ENCODE data around the gene TCHHL1. TPM values are rescaled to one million over a fixed set of nuclear protein-coding genes. Genes with fewer than 3 reads are reported as not detected.

Gene TCHHL1
- total RNA-seq (2012; rRNA removed), result not detected in 2 replicates

GRCh38 chr1:152089014-152089674 is at the start of gene TCHHL1:
TCHHL1 (minus strand) TSS chr1:152089064; CDS start chr1:152088143, 921 bp downstream.
- no peaks in the 10 kb centered on the region for H3K4me1 ChIP-seq (ENCODE audit: control insufficient read depth, insufficient read depth, low read length)
- no peaks in the 10 kb centered on the region for H3K9me3 ChIP-seq (replicated peaks; ENCODE audit: low read length)
- H3K4me2 ChIP-seq (ENCODE audit: low read length), result no peak within 1 kb of the TSS
- peaks cover 48% of the 10 kb centered on the region for H3K27me3 ChIP-seq (ENCODE audit: control insufficient read depth, insufficient read depth, low read length)
- no peaks in the 10 kb centered on the region for H3K36me3 ChIP-seq (ENCODE audit: insufficient read depth, low read length)
- no peak within 1 kb of the TSS for H3K4me3 ChIP-seq (ENCODE audit: low read length)
- no peak within 1 kb of the TSS for H3K9ac ChIP-seq (ENCODE audit: low read depth, low read length)

- H3K4me1 ChIP-seq (ENCODE audit: control insufficient read depth, insufficient read depth, low read length), result no peaks in the 10 kb centered on the region
- H3K9ac ChIP-seq (ENCODE audit: low read depth, low read length), result no peak overlapping the region
- no peak overlapping the region for H3K4me3 ChIP-seq (ENCODE audit: low read length)
- H3K4me2 ChIP-seq (ENCODE audit: low read length), result no peak overlapping the region
- no peaks in the 10 kb centered on the region for H3K9me3 ChIP-seq (replicated peaks; ENCODE audit: low read length)
- peaks cover 46% of the 10 kb centered on the region for H3K27me3 ChIP-seq (ENCODE audit: control insufficient read depth, insufficient read depth, low read length)
- H3K36me3 ChIP-seq (ENCODE audit: insufficient read depth, low read length), result no peaks in the 10 kb centered on the region
These were observed 48.4 kb upstream of the TCHHL1 start for GRCh38 chr1:152137215-152137614.

GRCh38 chr1:152130186-152130585 is 41.3 kb upstream of the TCHHL1 start:
- Histone ChIP-seq H3K9ac (ENCODE audit: low read depth, low read length) (no peak overlapping the region), H3K4me3 (ENCODE audit: low read length) (no peak overlapping the region), H3K4me1 (ENCODE audit: control insufficient read depth, insufficient read depth, low read length) (no peaks in the 10 kb centered on the region), H3K36me3 (ENCODE audit: insufficient read depth, low read length) (no peaks in the 10 kb centered on the region), H3K4me2 (ENCODE audit: low read length) (no peak overlapping the region), H3K9me3 (replicated peaks; ENCODE audit: low read length) (no peaks in the 10 kb centered on the region), H3K27me3 (ENCODE audit: control insufficient read depth, insufficient read depth, low read length) (peaks cover 46% of the 10 kb centered on the region)

GRCh38 chr1:152127673-152128072 is 38.8 kb upstream of the TCHHL1 start:
- Histone ChIP-seq H3K9ac (ENCODE audit: low read depth, low read length) (no peak overlapping the region), H3K4me1 (ENCODE audit: control insufficient read depth, insufficient read depth, low read length) (no peaks in the 10 kb centered on the region), H3K4me3 (ENCODE audit: low read length) (no peak overlapping the region), H3K9me3 (replicated peaks; ENCODE audit: low read length) (no peaks in the 10 kb centered on the region), H3K4me2 (ENCODE audit: low read length) (no peak overlapping the region), H3K27me3 (ENCODE audit: control insufficient read depth, insufficient read depth, low read length) (peaks cover 46% of the 10 kb centered on the region), H3K36me3 (ENCODE audit: insufficient read depth, low read length) (no peaks in the 10 kb centered on the region)

GRCh38 chr1:152125834-152126443 is 37.1 kb upstream of the TCHHL1 start:
- Histone ChIP-seq H3K27me3 (ENCODE audit: control insufficient read depth, insufficient read depth, low read length) (peaks cover 54% of the 10 kb centered on the region), H3K9me3 (replicated peaks; ENCODE audit: low read length) (no peaks in the 10 kb centered on the region), H3K4me2 (ENCODE audit: low read length) (no peak overlapping the region), H3K4me1 (ENCODE audit: control insufficient read depth, insufficient read depth, low read length) (no peaks in the 10 kb centered on the region), H3K36me3 (ENCODE audit: insufficient read depth, low read length) (no peaks in the 10 kb centered on the region), H3K9ac (ENCODE audit: low read depth, low read length) (no peak overlapping the region), H3K4me3 (ENCODE audit: low read length) (no peak overlapping the region)

- Histone ChIP-seq H3K4me3 (ENCODE audit: low read length) (no peak overlapping the region), H3K9me3 (replicated peaks; ENCODE audit: low read length) (no peaks in the 10 kb centered on the region), H3K4me1 (ENCODE audit: control insufficient read depth, insufficient read depth, low read length) (no peaks in the 10 kb centered on the region), H3K36me3 (ENCODE audit: insufficient read depth, low read length) (no peaks in the 10 kb centered on the region), H3K9ac (ENCODE audit: low read depth, low read length) (no peak overlapping the region), H3K27me3 (ENCODE audit: control insufficient read depth, insufficient read depth, low read length) (peaks cover 80% of the 10 kb centered on the region), H3K4me2 (ENCODE audit: low read length) (no peak overlapping the region)
These were observed 30.1 kb upstream of the TCHHL1 start for GRCh38 chr1:152118915-152119314.

- Histone ChIP-seq H3K4me2 (ENCODE audit: low read length) (no peak within 1 kb of the TSS), H3K9ac (ENCODE audit: low read depth, low read length) (no peak within 1 kb of the TSS), H3K27me3 (ENCODE audit: control insufficient read depth, insufficient read depth, low read length) (peaks cover 86% of the 10 kb centered on the region), H3K9me3 (replicated peaks; ENCODE audit: low read length) (no peaks in the 10 kb centered on the region), H3K36me3 (ENCODE audit: insufficient read depth, low read length) (no peaks in the 10 kb centered on the region), H3K4me3 (ENCODE audit: low read length) (no peak within 1 kb of the TSS), H3K4me1 (ENCODE audit: control insufficient read depth, insufficient read depth, low read length) (peaks cover 22% of the 10 kb centered on the region)
These were observed 26.5 kb upstream of the TCHHL1 start, which contains the start of gene TCHH for GRCh38 chr1:152115344-152115743. TCHH (minus strand) TSS chr1:152115444; CDS start chr1:152114080, 1,364 bp downstream.

- Histone ChIP-seq H3K9ac (ENCODE audit: low read depth, low read length) (no peak overlapping the region), H3K4me3 (ENCODE audit: low read length) (peak overlapping the region; percentile 69), H3K27me3 (ENCODE audit: control insufficient read depth, insufficient read depth, low read length) (peaks cover 83% of the 10 kb centered on the region), H3K36me3 (ENCODE audit: insufficient read depth, low read length) (no peaks in the 10 kb centered on the region), H3K4me1 (ENCODE audit: control insufficient read depth, insufficient read depth, low read length) (peaks cover 42% of the 10 kb centered on the region), H3K9me3 (replicated peaks; ENCODE audit: low read length) (no peaks in the 10 kb centered on the region), H3K4me2 (ENCODE audit: low read length) (peak overlapping the region; percentile 84)
These were observed 24.1 kb upstream of the TCHHL1 start for GRCh38 chr1:152112885-152113432.

- peaks cover 49% of the 10 kb centered on the region for H3K4me1 ChIP-seq (ENCODE audit: control insufficient read depth, insufficient read depth, low read length)
- H3K4me3 ChIP-seq (ENCODE audit: low read length), result peak overlapping the region; percentile 69
- peaks cover 6% of the 10 kb centered on the region for H3K9me3 ChIP-seq (replicated peaks; ENCODE audit: low read length)
- H3K9ac ChIP-seq (ENCODE audit: low read depth, low read length), result no peak overlapping the region
- H3K4me2 ChIP-seq (ENCODE audit: low read length), result peak overlapping the region; percentile 84
- peaks cover 87% of the 10 kb centered on the region for H3K27me3 ChIP-seq (ENCODE audit: control insufficient read depth, insufficient read depth, low read length)
- H3K36me3 ChIP-seq (ENCODE audit: insufficient read depth, low read length), result no peaks in the 10 kb centered on the region
These were observed 23.4 kb upstream of the TCHHL1 start for GRCh38 chr1:152112101-152112884.

- Histone ChIP-seq H3K36me3 (ENCODE audit: insufficient read depth, low read length) (no peaks in the 10 kb centered on the region), H3K4me1 (ENCODE audit: control insufficient read depth, insufficient read depth, low read length) (peaks cover 49% of the 10 kb centered on the region), H3K27me3 (ENCODE audit: control insufficient read depth, insufficient read depth, low read length) (peaks cover 87% of the 10 kb centered on the region)
These were observed 22.7 kb upstream of the TCHHL1 start for GRCh38 chr1:152111515-152111968.

GRCh38 chr1:152110860-152111514 is 22.1 kb upstream of the TCHHL1 start:
- Histone ChIP-seq H3K27me3 (ENCODE audit: control insufficient read depth, insufficient read depth, low read length) (peaks cover 81% of the 10 kb centered on the region), H3K4me1 (ENCODE audit: control insufficient read depth, insufficient read depth, low read length) (peaks cover 49% of the 10 kb centered on the region), H3K4me2 (ENCODE audit: low read length) (peak overlapping the region; percentile 92), H3K36me3 (ENCODE audit: insufficient read depth, low read length) (no peaks in the 10 kb centered on the region), H3K9ac (ENCODE audit: low read depth, low read length) (no peak overlapping the region), H3K9me3 (replicated peaks; ENCODE audit: low read length) (peaks cover 9% of the 10 kb centered on the region), H3K4me3 (ENCODE audit: low read length) (peak overlapping the region; percentile 69)

More at GRCh38 chr1:152111515-152111968, 22.7 kb upstream of the TCHHL1 start:
- Histone ChIP-seq H3K4me3 (ENCODE audit: low read length) (peak overlapping the region; percentile 69), H3K4me2 (ENCODE audit: low read length) (peak overlapping the region; percentile 92), H3K9me3 (replicated peaks; ENCODE audit: low read length) (peaks cover 9% of the 10 kb centered on the region), H3K9ac (ENCODE audit: low read depth, low read length) (no peak overlapping the region)
